GM19023 (cell line): ENCODE measurements around the gene CCDC80.

Experiments used
- ATAC-seq: cut with Tn5 transposase; IDR thresholded peaks from one replicate; pipeline ENCODE4 v1.9.1; 2021; ENCODE audit warnings: mild to moderate bottlenecking, moderate library complexity; ENCODE audit not compliant: unreplicated experiment

Gene CCDC80, protein sequence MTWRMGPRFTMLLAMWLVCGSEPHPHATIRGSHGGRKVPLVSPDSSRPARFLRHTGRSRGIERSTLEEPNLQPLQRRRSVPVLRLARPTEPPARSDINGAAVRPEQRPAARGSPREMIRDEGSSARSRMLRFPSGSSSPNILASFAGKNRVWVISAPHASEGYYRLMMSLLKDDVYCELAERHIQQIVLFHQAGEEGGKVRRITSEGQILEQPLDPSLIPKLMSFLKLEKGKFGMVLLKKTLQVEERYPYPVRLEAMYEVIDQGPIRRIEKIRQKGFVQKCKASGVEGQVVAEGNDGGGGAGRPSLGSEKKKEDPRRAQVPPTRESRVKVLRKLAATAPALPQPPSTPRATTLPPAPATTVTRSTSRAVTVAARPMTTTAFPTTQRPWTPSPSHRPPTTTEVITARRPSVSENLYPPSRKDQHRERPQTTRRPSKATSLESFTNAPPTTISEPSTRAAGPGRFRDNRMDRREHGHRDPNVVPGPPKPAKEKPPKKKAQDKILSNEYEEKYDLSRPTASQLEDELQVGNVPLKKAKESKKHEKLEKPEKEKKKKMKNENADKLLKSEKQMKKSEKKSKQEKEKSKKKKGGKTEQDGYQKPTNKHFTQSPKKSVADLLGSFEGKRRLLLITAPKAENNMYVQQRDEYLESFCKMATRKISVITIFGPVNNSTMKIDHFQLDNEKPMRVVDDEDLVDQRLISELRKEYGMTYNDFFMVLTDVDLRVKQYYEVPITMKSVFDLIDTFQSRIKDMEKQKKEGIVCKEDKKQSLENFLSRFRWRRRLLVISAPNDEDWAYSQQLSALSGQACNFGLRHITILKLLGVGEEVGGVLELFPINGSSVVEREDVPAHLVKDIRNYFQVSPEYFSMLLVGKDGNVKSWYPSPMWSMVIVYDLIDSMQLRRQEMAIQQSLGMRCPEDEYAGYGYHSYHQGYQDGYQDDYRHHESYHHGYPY

DNA sequence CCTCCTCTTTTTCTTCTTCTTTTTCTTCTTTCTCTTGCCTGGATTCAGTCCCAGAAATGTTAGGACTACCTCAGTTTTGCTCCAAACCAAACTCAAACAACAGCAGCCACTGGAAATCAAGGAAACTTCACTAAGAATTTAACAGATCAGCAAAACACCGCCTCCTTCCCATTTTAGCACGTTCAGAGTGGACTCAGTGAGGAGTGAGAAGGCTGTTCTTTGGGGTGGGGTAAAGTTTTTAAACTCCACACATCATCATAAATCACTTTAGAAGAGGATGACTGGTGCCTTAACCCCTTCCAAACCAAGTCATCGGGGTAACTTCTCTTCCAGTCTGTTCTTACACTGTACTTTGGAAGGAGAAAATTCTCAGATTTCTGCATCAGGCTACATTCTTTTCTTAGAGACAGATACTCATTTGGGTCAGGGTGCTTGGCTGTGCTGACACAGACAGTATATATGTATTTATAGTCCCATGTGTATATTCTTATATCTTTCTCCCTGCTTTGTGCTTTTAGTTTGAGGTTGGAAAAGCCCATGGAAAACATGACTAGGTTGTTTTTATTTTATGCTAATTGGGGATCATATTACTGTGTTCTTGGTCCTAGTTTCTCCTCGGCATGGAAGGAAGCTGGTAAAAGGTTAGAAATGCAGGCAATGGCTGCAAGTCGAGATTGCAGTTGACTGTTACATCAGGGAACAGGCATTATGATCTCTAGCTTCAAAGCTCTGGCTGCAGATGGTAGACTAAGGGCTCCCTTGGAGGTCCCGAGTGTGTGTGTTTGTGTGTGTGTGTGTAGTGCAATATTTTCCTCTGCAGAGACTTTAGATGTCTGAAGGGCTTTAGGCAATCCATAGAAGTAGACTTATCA, at the start of gene CCDC80:
TSS of gene CCDC80 (minus strand) at position 214 of the 872 bp plus-strand sequence. CDS start 1,238 bp downstream, outside the sequence.
- ATAC-seq: no peak

GRCh38 chr3:112689989-112690388, 49.0 kb upstream of the CCDC80 start:
- ATAC-seq: no peak

DNA sequence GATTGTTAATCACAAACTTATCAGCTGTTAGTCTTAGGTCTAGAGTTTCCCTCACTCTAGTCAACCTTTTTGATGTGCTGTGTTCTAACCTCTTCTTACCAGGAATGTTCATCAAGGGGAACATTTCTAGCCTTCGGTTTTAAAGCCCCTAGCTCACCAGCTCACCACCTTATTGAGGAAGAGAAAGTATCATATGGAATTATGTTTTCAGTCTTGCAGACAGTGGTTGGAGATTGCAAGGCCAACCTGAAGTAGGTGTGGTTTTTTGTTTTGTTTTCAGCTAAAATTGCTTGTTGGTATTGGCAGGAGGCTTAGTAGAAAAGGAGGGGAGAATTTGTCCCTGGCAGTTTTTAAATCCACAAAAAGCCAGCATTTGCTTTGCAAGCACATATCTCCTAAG, 48.4 kb upstream of the CCDC80 start:
- ATAC-seq: no peak

DNA sequence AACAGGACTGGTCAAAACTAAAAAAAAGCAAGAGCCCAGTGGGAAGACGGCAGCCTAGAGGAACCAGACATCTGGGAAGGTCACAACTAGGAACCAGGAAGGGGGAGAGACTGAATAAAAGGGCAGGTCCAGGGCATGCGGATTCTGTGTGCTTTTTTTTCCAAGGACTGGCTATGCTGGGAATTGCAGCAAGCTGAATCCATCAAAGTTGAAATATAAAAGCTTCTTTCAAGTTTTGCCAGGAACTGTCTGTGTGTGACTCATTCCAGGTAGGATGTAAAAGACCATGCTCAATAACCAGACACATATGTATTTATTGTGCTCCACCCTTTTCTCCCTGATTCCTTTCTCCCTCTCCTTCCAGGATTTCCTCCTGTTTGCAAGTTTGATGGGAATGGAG, 47.9 kb upstream of the CCDC80 start:
- ATAC-seq: no peak

- no peak for ATAC-seq
Observed at GRCh38 chr3:112688085-112688769, 47.3 kb upstream of the CCDC80 start.

DNA sequence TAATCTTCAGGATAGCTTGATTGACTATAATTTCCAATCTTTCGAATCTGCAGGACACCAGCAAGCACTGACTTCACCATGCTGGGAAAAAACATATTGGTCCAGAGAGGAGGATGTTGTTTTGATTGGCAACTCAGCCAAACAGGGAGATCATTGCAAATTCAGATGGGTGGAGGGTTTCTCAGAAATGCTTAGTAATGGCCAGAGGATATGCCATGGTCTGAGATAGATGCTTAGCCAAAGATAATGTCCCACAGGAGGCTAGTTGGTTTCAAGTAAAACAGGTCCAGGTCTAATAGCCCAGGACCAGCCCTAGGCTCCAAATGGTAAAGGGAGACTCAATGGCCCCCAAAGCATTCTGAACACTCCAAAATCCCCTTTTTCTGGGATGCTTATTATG, 46.7 kb upstream of the CCDC80 start:
- no peak for ATAC-seq

- ATAC-seq: no peak
Observed at GRCh38 chr3:112687211-112687610, 46.3 kb upstream of the CCDC80 start.

DNA sequence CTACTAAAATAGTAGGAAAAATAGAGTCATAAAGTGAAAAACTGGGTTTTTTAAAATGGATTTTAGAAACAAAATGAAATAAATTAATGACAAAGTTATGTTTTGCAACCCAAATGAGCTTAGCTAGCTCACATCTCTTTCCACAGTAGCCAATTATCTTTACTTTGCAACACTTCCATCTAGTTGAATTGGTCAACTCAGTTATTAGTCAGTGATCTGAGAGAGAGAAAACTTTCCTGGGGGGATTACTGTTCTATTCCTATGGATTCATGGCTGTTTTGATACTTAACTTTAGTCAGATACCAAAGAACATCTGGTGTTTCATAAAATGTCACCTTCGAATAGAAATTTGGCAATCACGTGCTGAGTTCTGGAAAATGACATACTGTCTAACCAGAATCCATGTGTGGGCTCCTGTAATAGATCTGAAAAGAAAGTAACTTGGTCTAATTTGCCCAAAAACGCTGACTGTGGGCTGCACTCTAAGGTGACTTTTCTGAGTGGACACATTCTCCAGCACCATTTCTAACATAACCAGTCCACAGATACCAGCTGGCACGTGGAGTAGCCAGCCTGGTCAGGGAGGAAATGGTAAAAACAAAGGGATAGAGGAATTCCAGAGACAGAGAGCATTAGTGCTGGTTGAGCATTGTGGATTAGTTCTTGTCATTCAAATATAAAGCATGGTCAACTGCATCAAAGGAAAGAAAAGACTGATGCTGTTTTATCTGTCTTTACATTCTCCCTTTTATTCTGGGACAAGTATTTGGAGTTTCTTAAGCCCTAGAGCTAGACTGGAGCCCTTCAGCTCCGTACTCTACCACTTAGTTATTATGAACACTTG, 45.2 kb upstream of the CCDC80 start:
- ATAC-seq: no peak

DNA sequence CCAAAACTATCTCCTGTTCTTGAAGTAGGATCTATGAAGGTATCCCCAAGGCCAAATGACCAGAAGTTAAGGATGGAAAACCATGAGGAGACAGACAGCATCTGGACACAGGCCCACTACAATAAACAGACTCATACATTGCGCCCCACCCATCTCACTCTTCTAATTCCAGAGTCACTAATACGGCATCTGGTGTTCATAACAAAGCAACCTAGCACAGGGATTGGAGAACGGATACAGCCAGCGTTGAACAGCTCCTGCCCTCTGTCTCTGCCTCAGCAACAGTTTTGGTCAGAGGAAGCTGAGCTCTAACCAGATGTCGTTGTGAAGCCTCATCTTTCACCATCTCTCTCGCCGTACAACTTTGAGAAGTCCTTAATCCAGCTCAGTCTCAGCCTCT, 44.5 kb upstream of the CCDC80 start:
- no peak for ATAC-seq

GRCh38 chr3:112682361-112682760, 41.4 kb upstream of the CCDC80 start:
- ATAC-seq: no peak

GRCh38 chr3:112681822-112682325, 40.9 kb upstream of the CCDC80 start:
- no peak for ATAC-seq

GRCh38 chr3:112676659-112677234, 35.8 kb upstream of the CCDC80 start:
- peak; percentile 99 for ATAC-seq

DNA sequence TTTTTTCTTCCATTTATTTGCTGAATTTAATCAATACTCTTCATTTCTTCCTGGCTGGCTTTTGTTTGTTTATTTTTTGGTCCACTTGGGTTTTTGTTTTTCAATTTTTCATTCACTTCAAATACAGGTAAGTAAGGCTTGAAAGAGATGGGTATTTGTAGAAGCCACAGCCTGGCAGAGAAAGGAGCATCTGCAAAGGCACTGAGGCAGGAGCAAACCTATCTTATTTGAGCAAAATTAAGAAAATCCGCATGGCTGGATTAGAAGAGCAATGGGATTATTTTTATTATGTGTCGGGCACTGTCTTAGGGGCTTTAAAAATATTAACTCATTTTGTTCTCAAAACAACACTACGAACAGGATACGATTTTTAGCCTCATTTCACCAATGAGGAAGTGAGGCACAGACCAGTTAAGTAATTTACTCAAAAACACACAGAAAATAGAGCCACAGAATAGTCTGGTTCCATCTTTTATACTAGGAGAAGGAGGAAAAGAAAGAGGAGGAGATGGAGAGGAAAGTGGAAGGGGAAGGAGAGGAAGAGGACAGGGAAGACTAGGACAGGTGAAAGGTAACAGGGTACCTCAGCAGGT, 35.1 kb upstream of the CCDC80 start:
- no peak for ATAC-seq

DNA sequence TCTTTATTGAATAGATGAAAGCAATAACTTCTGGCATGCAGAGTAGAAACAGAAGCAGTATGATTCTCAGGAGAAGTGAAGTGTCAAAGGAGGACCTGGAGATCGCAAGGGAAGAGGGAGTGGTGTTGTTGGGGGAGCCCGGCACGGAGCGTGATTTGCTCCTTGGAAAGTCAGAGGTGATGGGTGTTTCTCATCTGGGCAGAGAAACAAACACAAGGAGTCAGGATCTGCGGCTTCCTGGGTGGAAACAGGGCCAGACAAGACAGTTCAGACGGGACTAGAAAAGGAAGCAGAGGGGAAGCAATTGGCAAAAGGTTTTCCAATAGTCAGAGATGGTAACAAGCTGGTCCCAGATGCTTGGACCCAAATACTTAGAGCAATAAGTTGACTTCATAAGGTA, 34.4 kb upstream of the CCDC80 start:
- ATAC-seq: no peak

DNA sequence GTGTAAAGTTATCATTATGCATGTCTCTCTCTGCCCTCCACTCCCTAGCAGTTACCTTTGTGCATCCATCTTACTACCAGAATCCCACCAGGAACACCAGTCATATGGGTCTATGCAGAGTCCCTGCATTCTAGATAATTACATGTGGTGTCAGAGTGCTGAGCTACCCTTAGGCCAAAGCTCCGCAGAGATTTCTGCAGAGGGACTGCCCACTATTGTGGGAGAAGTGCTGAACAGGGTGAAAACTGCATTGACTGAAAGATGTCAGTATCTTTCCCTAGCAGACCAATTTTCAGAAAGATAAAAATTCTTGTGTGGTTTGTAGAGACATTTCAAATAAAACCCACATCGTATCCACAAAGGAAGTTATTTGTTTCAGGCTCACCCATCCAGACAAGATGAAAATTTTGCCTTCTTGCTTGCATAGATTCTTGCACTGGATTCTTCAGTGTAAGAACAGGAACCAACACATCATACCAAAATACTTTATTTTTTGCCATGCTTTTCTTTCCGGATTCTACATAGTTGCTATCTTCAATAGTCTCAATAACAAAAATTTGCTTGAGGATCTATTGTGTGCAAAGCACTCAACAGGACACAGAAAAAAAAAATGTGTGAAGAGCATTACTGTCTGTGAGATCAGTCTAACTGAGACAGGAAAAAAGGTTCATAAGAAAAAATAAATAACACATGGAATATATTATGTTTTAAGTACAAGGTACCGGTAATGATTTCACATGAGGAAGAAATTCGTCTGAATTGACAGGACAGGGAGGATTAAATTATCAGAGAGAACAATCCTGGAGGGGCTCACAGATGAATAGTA, 32.0 kb upstream of the CCDC80 start:
- ATAC-seq: no peak

DNA sequence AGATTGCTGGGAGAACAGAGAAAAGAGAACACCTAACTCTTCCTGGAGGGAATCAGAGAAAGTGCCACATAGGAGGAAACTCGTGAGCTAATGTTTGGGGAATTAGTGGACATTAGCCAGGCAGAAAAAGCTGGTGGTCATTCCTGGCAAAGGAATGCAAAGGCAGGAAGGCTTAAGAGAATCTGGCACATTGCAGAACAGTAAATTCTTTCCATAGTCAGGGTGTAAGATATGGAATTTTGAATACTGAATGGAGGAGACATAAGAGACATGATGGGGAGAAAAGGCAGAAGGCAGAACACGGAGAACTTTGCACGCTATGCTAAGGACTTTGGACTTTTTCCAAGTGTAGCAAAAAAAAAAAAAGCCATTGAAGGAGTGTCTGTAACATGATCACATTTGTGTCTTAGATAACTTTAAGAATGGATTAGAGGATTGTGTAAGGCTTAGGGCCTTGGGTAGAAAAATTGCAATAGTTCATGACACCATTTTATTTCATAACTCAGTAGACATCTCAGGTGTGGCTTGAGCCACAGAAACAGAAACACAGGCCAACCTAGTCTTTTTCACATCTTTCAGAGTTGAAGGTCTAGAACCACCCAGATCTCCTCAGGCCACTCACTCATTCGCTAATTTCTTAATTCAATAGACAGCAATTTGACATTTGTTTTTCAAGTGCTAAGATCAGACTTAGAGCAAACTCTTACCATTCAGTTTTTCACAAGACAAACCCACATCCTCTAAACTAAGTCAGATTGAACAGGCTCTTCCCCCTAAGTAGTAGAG, 31.2 kb upstream of the CCDC80 start:
- no peak for ATAC-seq

- no peak for ATAC-seq
Observed at GRCh38 chr3:112670824-112671223, 29.9 kb upstream of the CCDC80 start.
